ENCODE measurements around the gene ZC2HC1B. TPM values are rescaled to one million over a fixed set of nuclear protein-coding genes. Genes with fewer than 3 reads are reported as not detected.

ZC2HC1B gene
- total RNA-seq, 2 experiments from 2014 or later: not detected

- ChIA-PET POLR2A (no interaction called here), CTCF (interaction anchor here (1.1 kb wide), 1 partner anchor 13 kb away, joined by 3 read pairs; no protein-coding TSS in a partner anchor)
These were observed 88.8 kb downstream of the ZC2HC1B start for GRCh38 chr6:143952947-143953701.

GRCh38 chr6:143953922-143954321 is 89.6 kb downstream of the ZC2HC1B start:
- CTCF ChIA-PET: interaction anchor here (1.1 kb wide), 1 partner anchor 14 kb away, joined by 3 read pairs; no protein-coding TSS in a partner anchor
- POLR2A ChIA-PET: no interaction called here

GRCh38 chr6:143955971-143956370 is 91.7 kb downstream of the ZC2HC1B start:
- CTCF ChIA-PET: no interaction called here
- POLR2A ChIA-PET: no interaction called here

- ChIA-PET POLR2A (no interaction called here), CTCF (interaction anchor here (1.5 kb wide), 1 partner anchor 14 kb away, joined by 3 read pairs; no protein-coding TSS in a partner anchor)
These were observed 93.5 kb downstream of the ZC2HC1B start for GRCh38 chr6:143957679-143958274.

- POLR2A ChIA-PET: no interaction called here
These were observed 94.6 kb downstream of the ZC2HC1B start for GRCh38 chr6:143958839-143959399.

GRCh38 chr6:143959927-143960326 is 95.7 kb downstream of the ZC2HC1B start:
- ChIA-PET POLR2A (no interaction called here), CTCF (interaction anchor here (1.3 kb wide), 1 partner anchor 10 kb away, joined by 4 read pairs; no protein-coding TSS in a partner anchor)

More at GRCh38 chr6:143958839-143959399, 94.6 kb downstream of the ZC2HC1B start:
- CTCF ChIA-PET: interaction anchor here (0.5 kb wide), 1 partner anchor 283 kb away, joined by 3 read pairs; no protein-coding TSS in a partner anchor

- CTCF ChIA-PET: interaction anchor here (0.6 kb wide), 1 partner anchor 106 kb away, joined by 3 read pairs; no protein-coding TSS in a partner anchor
- POLR2A ChIA-PET: no interaction called here
These were observed 96.8 kb downstream of the ZC2HC1B start for GRCh38 chr6:143961066-143961465.

GRCh38 chr6:143961886-143962878 is 97.9 kb downstream of the ZC2HC1B start:
- POLR2A ChIA-PET: no interaction called here
- CTCF ChIA-PET: no interaction called here

- ChIA-PET POLR2A (no interaction called here), CTCF (no interaction called here)
These were observed 99.1 kb downstream of the ZC2HC1B start for GRCh38 chr6:143963158-143963919.

GRCh38 chr6:143964674-143965081 is 100.4 kb downstream of the ZC2HC1B start:
- ChIA-PET CTCF (no interaction called here), POLR2A (no interaction called here)

- ChIA-PET POLR2A (no interaction called here), CTCF (no interaction called here)
These were observed 101.4 kb downstream of the ZC2HC1B start for GRCh38 chr6:143965503-143966171.

GRCh38 chr6:143966312-143966711 is 102.0 kb downstream of the ZC2HC1B start:
- CTCF ChIA-PET: no interaction called here
- POLR2A ChIA-PET: no interaction called here

- CTCF ChIA-PET: interaction anchor here (0.5 kb wide), 1 partner anchor 27 kb away, joined by 3 read pairs; no protein-coding TSS in a partner anchor
- POLR2A ChIA-PET: no interaction called here
These were observed 103.6 kb downstream of the ZC2HC1B start for GRCh38 chr6:143967706-143968376.

GRCh38 chr6:143969077-143969476 is 104.8 kb downstream of the ZC2HC1B start:
- ChIA-PET POLR2A (no interaction called here), CTCF (no interaction called here)

- POLR2A ChIA-PET: no interaction called here
- CTCF ChIA-PET: interaction anchor here (2.2 kb wide), 1 partner anchor 11 kb away, joined by 4 read pairs; no protein-coding TSS in a partner anchor
These were observed 106.4 kb downstream of the ZC2HC1B start for GRCh38 chr6:143970456-143971218.

GRCh38 chr6:143971482-143972205 is 107.4 kb downstream of the ZC2HC1B start:
- CTCF ChIA-PET: interaction anchor here (2.2 kb wide), 1 partner anchor 12 kb away, joined by 4 read pairs; no protein-coding TSS in a partner anchor
- POLR2A ChIA-PET: no interaction called here
